Measurements from ENCODE around the gene PAX7. TPM values are rescaled to one million over a fixed set of nuclear protein-coding genes. Genes with fewer than 3 reads are reported as not detected.

The PAX7 gene
- total RNA-seq, 1 experiment from 2014 or later: not detected

GRCh38 chr1:18775341-18775740 is 144.7 kb downstream of the PAX7 start:
- Mint-ChIP-seq H3K36me3 (ENCODE audit: insufficient read depth, unreplicated experiment) (no peaks in the 10 kb centered on the region), H3K4me1 (ENCODE audit: insufficient read depth, unreplicated experiment) (no peaks in the 10 kb centered on the region), H3K27ac (ENCODE audit: low read depth, unreplicated experiment) (no peak overlapping the region), H3K9me3 (ENCODE audit: unreplicated experiment) (no peaks in the 10 kb centered on the region), H3K4me3 (ENCODE audit: unreplicated experiment) (no peak overlapping the region), H3K27me3 (ENCODE audit: insufficient read depth, unreplicated experiment) (peaks cover 65% of the 10 kb centered on the region)
- TF ChIP-seq CTCF (IDR thresholded peaks at IDR 0.05; ENCODE audit: unreplicated experiment): no peak
- ChIA-PET CTCF (no interaction called here), POLR2A (no interaction called here)
- intact Hi-C loops (cut with micrococcal nuclease): no loop called here
- no peak for DNase-seq (ENCODE audit: unreplicated experiment)
- no TSS peak for BruUV-seq (replicated peaks)

DNA sequence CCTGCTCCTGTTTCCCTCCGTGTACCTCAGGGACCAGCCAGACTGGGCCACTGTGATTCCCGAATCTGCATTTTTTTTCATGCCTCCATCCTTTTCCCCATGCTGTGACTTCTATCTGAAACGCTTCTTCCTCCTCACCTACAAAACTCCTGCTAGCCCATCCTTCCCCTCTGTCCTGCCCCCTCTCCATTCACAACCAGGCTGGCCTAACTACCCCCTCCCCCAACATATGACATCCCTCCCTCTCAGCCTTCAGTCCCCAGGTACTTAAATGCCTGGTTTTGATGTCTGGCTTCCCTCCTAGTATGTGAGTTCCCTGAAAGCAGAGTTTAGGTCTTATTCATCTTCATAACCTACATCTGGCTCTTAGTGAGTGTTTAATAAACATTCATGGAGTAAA is 146.1 kb downstream of the PAX7 start:
- no peak for TF ChIP-seq CTCF (IDR thresholded peaks at IDR 0.05; ENCODE audit: unreplicated experiment)
- POLR2A ChIA-PET: no interaction called here
- H3K27ac Mint-ChIP-seq (ENCODE audit: low read depth, unreplicated experiment): no peak overlapping the region
- H3K4me3 Mint-ChIP-seq (ENCODE audit: unreplicated experiment): no peak overlapping the region
- no peaks in the 10 kb centered on the region for H3K36me3 Mint-ChIP-seq (ENCODE audit: insufficient read depth, unreplicated experiment)
- CTCF ChIA-PET: no interaction called here
- BruUV-seq (replicated peaks): no TSS peak
- H3K27me3 Mint-ChIP-seq (ENCODE audit: insufficient read depth, unreplicated experiment): peaks cover 67% of the 10 kb centered on the region
- no peaks in the 10 kb centered on the region for H3K9me3 Mint-ChIP-seq (ENCODE audit: unreplicated experiment)
- no peak for DNase-seq (ENCODE audit: unreplicated experiment)
- H3K4me1 Mint-ChIP-seq (ENCODE audit: insufficient read depth, unreplicated experiment): no peaks in the 10 kb centered on the region
- intact Hi-C loops (cut with micrococcal nuclease): no loop called here

DNA sequence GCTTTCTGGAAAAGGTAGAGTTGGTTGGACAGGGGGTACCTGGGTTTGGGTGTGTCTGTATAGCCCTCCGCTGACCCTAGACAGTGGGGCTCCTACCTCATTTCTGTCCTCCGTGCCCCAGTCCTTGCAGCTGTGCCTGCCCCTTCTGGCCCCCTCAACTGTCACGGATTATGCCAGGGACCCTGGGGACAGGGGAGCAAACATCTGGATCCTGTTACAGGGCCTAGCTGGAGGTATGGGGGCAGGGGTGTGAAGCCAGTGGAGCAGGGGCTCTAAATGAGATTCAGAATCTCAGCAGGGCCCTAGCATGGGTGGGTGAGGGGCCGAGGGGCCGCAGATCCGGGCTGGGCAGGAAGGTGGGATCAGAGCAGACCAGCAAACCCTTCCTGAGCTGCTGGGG is 147.8 kb downstream of the PAX7 start:
- Mint-ChIP-seq H3K4me1 (ENCODE audit: insufficient read depth, unreplicated experiment) (no peaks in the 10 kb centered on the region), H3K27me3 (ENCODE audit: insufficient read depth, unreplicated experiment) (peaks cover 71% of the 10 kb centered on the region), H3K4me3 (ENCODE audit: unreplicated experiment) (no peak overlapping the region), H3K9me3 (ENCODE audit: unreplicated experiment) (no peaks in the 10 kb centered on the region), H3K27ac (ENCODE audit: low read depth, unreplicated experiment) (no peak overlapping the region), H3K36me3 (ENCODE audit: insufficient read depth, unreplicated experiment) (no peaks in the 10 kb centered on the region)
- DNase-seq (ENCODE audit: unreplicated experiment): no peak
- intact Hi-C loops (cut with micrococcal nuclease): no loop called here
- no TSS peak for BruUV-seq (replicated peaks)
- POLR2A ChIA-PET: no interaction called here
- CTCF ChIA-PET: interaction anchor here (0.7 kb wide), 1 partner anchor 197 kb away, joined by 3 read pairs; no protein-coding TSS in a partner anchor
- no peak for TF ChIP-seq CTCF (IDR thresholded peaks at IDR 0.05; ENCODE audit: unreplicated experiment)

GRCh38 chr1:18781031-18781430 is 150.4 kb downstream of the PAX7 start:
- no peak overlapping the region for H3K4me3 Mint-ChIP-seq (ENCODE audit: unreplicated experiment)
- no peak for TF ChIP-seq CTCF (IDR thresholded peaks at IDR 0.05; ENCODE audit: unreplicated experiment)
- no TSS peak for BruUV-seq (replicated peaks)
- CTCF ChIA-PET: no interaction called here
- peaks cover 55% of the 10 kb centered on the region for H3K27me3 Mint-ChIP-seq (ENCODE audit: insufficient read depth, unreplicated experiment)
- no peaks in the 10 kb centered on the region for H3K9me3 Mint-ChIP-seq (ENCODE audit: unreplicated experiment)
- intact Hi-C loops (cut with micrococcal nuclease): no loop called here
- no peak for DNase-seq (ENCODE audit: unreplicated experiment)
- POLR2A ChIA-PET: no interaction called here
- H3K4me1 Mint-ChIP-seq (ENCODE audit: insufficient read depth, unreplicated experiment): no peaks in the 10 kb centered on the region
- H3K27ac Mint-ChIP-seq (ENCODE audit: low read depth, unreplicated experiment): no peak overlapping the region
- no peaks in the 10 kb centered on the region for H3K36me3 Mint-ChIP-seq (ENCODE audit: insufficient read depth, unreplicated experiment)

All from MCF 10A (cell line).